Epithelial cell of esophagus (primary cell): Measurements from ENCODE around the gene MEG3.

Source experiments
- DNase-seq: peaks from one replicate; pipeline ENCODE4 v3.0.0; 2010; ENCODE audit warnings: low read depth
- H3K4me3 ChIP-seq: 2 replicates; pipeline ENCODE4 v1.5.1; 2011; ENCODE audit warnings: mild to moderate bottlenecking, low read length, control low read depth
- TF ChIP-seq, protein P1 (sequence below): IDR thresholded peaks from 2 replicates; pipeline ENCODE4 v1.5.1; 2011; ENCODE audit warnings: low read depth, mild to moderate bottlenecking, low read length, control low read depth, inconsistent platforms; ENCODE audit not compliant: insufficient read depth; ENCODE audit errors: missing control alignments

The MEG3 gene

DNA sequence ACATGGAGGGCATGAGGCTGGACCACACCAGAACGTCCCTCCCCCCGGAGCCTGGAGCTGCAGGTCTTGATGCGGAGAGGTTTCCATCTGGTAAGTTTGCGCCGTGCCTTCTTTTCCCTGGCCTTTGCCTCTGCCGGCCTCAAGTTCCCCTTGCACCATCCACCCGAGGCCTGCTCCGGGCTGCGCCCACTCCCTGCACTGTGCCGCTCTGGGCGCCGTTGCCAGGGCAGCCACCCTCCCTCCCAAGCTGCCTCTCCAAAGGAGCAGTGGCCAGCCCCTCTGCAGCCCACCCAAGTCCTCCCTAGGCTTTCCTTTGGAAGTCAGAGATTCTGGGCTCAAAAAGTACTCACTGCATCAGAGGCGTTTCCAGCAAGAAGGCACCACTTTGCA is 46.2 kb upstream of the MEG3 start:
- no peak overlapping the region for H3K4me3 ChIP-seq
- no peak for DNase-seq
- TF ChIP-seq, protein P1, sequence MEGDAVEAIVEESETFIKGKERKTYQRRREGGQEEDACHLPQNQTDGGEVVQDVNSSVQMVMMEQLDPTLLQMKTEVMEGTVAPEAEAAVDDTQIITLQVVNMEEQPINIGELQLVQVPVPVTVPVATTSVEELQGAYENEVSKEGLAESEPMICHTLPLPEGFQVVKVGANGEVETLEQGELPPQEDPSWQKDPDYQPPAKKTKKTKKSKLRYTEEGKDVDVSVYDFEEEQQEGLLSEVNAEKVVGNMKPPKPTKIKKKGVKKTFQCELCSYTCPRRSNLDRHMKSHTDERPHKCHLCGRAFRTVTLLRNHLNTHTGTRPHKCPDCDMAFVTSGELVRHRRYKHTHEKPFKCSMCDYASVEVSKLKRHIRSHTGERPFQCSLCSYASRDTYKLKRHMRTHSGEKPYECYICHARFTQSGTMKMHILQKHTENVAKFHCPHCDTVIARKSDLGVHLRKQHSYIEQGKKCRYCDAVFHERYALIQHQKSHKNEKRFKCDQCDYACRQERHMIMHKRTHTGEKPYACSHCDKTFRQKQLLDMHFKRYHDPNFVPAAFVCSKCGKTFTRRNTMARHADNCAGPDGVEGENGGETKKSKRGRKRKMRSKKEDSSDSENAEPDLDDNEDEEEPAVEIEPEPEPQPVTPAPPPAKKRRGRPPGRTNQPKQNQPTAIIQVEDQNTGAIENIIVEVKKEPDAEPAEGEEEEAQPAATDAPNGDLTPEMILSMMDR, result no peak

DNA sequence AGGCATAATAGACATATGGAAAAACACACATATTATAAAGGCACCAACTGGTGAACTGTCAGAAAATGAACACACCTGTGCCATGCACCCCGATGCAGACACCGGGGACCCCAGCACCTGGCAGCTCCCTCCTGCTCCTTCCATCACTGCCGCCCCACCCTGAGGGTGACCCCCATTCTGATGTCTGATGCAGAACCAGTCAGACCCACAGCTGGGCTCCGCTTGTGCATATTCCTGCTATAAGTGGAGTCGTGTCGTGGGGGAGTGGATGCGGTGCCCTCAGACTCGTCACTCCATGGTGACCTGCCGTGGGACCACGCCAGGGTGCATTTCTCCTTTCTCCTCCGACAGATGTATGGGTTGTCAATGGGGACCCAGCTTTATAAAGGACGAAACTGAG is 45.7 kb upstream of the MEG3 start:
- no peak for DNase-seq
- TF ChIP-seq, protein P1, result no peak
- no peak overlapping the region for H3K4me3 ChIP-seq

DNA sequence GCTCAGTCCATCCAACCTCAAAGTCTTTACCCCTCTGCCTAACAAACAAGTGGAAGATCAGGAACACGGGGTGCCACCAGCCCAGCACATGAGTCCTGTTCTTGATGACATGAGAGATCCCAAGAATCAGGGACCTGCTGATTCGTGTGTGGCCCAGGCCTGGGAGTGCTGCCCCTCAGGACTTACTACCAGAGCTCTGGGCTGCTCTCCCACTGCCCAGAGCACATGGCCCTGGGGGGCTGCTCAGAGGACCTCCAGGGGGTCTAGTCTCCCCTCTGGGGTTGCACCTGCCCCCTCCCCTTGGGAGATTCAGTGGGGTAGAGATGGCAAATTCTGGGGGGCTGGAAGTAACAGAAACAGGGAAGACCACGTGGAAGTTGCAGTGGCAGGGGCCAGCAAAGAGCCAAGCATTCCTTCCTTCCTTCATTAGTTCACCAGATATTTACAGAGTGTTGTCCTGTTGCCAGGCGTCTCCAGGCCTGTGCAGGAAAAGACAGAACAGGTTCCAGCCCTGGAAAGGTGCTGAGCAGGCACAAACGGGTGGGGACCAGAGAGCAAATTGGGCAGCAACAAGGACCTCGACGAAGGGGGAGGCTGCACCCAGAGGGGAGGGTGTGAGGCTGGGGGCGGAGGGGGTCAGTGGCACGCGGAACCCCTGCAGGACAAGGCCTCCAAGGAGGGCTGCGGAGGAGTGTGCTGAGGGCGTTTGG is 45.1 kb upstream of the MEG3 start:
- no peak overlapping the region for H3K4me3 ChIP-seq
- DNase-seq, result no peak
- TF ChIP-seq, protein P1, result no peak

DNA sequence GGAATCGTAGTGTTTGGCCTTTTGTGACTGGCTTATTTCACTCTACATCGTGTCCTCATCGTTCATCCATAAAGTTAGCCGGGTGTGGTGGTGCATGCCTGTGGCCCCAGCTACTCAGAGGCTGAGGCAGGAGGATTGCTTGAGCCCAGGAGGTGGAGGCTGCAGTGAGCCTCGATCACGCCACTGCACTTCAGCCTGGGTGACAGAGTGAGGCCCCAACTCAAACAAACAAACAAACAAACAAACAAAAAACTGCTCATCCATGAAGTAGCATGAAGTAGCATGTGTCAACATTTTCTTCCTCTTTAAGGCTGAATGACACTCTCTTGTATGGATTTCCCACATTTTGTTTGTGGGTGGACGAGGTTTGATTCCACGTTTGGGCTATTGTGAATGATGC is 44.0 kb upstream of the MEG3 start:
- TF ChIP-seq, protein P1, result no peak
- H3K4me3 ChIP-seq, result no peak overlapping the region
- DNase-seq, result no peak

DNA sequence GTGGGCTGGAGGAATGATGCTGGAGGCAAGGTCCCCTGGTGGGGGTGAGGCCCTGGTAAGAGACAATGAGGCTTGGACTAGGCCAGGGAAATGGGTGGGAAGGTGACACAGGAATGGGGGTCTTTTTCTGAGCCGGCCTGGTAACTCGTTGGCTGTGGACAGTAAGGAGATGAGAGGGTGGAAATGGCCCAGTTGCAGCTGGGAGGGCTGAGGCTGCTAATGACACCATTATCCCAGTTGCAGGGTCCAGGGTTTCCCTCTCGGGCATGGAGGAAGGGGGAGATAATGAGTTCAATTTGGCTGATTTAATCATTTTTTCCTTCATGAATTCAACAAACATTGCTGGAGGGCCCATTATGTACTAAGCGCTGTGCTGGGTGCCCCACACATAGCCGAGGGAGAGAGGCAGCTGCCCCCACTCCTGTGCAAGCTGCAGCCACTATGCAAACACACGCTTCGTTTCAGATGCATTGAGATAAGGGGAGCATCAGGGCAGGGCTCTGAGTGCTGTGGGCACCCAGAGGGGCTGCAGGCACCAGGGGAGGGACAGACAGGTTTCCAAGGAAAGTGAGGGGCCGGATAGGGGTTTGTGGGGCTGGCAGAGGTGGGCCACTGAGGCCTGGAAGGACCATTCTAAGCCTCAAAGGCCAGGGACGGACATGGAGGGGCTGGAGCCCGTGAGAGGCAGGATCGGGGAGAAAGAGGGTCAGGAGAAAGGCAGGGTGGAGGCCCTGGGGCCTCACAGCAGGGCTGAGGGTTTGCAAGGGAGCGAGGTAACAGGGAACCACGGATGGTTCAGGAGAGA is 43.2 kb upstream of the MEG3 start:
- TF ChIP-seq, protein P1, result no peak
- H3K4me3 ChIP-seq, result no peak overlapping the region
- no peak for DNase-seq

DNA sequence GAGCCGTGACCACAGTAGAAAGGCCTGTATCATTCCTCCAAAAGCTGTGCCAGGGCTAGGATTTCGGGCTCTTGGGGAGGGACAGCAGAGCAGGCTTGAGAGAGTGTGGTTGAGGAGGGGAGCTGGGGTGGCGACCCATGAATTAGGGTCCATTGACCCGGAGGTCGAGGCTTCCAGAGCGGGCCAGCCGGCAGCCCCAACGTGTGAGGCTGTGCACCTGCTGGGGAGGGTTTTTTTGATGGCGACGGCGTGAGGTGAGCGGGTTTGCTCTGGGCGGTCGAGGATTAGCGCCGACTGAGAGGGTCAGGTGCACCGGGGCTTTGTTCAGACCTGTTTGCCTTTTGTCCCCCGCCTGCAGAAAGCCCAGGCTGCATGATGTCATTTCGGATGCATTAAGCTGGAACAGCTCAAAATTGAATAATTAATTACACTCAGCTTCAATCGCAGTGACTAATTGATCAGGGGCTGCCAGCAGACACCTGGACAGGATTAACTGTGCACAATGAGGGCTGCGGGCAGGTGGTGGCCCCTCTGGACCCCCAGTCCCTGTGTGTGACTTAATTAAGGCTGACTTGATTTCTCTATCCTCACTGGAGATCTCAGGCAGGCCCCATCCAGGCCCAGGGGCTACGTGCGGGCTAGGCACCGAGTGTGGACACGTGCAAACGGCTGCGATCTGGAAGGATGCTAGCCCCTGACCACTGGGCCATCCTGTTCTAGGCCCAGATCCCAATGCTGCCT is 42.1 kb upstream of the MEG3 start:
- no peak overlapping the region for H3K4me3 ChIP-seq
- TF ChIP-seq, protein P1, result no peak
- peak; percentile 68 for DNase-seq
